Measurements from ENCODE around the gene ZNF460.

- TF ChIP-seq, protein P1, sequence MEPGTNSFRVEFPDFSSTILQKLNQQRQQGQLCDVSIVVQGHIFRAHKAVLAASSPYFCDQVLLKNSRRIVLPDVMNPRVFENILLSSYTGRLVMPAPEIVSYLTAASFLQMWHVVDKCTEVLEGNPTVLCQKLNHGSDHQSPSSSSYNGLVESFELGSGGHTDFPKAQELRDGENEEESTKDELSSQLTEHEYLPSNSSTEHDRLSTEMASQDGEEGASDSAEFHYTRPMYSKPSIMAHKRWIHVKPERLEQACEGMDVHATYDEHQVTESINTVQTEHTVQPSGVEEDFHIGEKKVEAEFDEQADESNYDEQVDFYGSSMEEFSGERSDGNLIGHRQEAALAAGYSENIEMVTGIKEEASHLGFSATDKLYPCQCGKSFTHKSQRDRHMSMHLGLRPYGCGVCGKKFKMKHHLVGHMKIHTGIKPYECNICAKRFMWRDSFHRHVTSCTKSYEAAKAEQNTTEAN (CRISPR knock-in tag; IDR thresholded peaks at IDR 0.05): no peak
- TF ChIP-seq TEAD4 (CRISPR knock-in tag; IDR thresholded peaks at IDR 0.05) (no peak), ATF3 (CRISPR knock-in tag; conservative IDR thresholded peaks at IDR 0.05) (no peak), USF2 (CRISPR knock-in tag; IDR thresholded peaks at IDR 0.05) (no peak), ESRRA (CRISPR knock-in tag; IDR thresholded peaks at IDR 0.05; ENCODE audit: borderline replicate concordance) (no peak), CTCF (IDR thresholded peaks at IDR 0.05) (no peak), OVOL2 (CRISPR knock-in tag; IDR thresholded peaks at IDR 0.05; ENCODE audit: borderline replicate concordance) (no peak), NR1H2 (CRISPR knock-in tag; IDR thresholded peaks at IDR 0.05) (no peak)
- TF ChIP-seq, protein P2, sequence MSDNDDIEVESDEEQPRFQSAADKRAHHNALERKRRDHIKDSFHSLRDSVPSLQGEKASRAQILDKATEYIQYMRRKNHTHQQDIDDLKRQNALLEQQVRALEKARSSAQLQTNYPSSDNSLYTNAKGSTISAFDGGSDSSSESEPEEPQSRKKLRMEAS (CRISPR knock-in tag; IDR thresholded peaks at IDR 0.05): no peak
These were observed 41.5 kb downstream of the ZNF460 start for GRCh38 chr19:57321751-57322150.

Measured in WTC11 (cell line).